HG03378 (cell line): ENCODE data around the gene ANO6.

Source experiments
- ATAC-seq: cut with Tn5 transposase; IDR thresholded peaks from one replicate; pipeline ENCODE4 v1.9.1; 2021; ENCODE audit warnings: mild to moderate bottlenecking, moderate library complexity; ENCODE audit not compliant: unreplicated experiment

Gene ANO6

DNA sequence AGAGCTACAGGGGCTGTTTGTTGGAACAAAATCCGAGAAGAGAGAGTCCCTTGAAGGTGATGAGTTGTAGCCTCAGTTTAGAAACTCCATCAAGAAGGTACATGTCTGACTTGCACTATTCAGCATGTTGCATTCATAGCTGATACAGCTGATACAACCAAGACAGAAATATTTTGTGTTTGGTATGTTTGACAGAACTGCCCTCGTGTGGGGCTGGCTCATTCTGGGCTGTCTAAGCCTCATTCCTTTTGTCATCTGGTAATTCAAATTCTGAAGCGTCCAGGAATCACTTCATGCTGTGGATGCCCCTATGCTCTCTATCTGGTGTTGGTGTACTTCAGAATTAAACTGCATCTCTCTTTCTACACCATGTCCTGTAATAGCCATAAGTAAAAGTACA is 126.3 kb downstream of the ANO6 start:
- ATAC-seq: no peak

DNA sequence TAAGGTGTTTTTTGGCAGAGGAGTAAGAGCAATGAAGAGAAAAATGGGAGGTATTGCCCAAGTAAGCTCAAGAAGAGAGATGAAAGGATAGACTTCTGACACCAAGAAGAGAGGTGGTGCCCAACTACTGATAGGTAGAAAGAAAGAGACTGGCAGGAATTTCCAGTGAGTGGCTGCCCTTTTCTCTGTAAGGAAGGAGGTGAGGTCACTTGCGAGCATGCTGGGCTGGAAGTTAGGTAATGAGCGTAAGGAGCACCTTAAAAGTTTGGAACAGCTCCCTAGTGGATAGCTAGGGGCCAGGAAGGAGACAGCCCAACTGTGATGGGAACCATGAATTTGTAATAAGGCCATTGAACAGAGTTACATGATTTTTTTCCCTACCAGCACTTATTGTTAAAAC is 127.0 kb downstream of the ANO6 start:
- no peak for ATAC-seq

DNA sequence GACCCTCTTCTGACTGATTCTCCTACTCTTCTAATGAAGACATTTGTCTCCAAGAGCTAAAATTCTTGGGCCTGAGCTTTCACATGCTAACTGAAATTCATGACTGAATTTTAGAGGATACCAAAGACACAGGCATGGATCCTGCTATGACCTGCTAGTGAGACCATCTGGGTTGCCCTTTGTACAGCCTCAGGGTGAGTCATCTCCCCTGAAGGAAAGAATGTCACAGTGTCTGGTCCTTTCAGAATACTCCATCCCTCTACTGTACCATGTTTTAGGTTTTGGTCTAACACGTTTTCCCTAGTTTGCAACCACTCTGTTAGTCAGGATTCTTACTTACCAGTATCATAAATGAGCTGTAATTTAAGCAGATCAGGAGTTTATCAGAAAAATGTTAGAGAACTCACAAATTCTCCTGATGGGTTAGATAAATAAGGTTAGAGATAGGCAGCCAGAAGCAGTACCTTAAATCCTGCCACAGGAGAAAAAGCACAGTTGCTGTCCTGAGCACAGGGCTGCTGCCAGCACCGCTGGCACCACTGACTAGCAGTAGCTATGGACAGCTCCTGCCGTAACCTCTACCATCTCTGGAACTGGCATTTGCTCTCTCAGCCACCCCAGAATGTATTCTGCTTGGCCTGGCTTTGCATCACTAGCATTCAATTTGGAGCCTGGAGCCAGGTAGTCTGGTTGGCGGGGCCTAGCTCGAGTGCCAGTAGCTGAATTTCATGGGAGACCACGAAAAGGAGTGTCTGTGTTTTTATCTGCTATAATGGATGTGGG is 127.6 kb downstream of the ANO6 start:
- no peak for ATAC-seq

DNA sequence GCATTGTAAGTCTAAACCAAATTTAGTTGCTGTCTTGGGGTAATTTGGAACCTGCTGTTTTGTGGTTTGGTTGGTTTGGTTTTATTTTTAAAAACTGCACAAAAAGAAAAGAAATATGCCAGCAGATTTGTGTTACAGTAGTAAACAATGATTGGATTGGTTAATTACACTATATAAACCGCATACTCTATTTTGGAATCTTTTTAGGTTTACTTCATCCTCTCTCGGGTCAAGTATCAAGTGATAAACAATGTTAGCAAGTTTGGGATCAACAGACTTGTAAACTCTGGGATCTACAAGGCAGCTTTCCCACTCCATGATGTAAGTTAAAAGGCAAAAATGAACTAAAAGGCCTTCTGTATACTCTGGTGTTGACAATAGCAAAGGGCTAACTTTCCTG is 132.4 kb downstream of the ANO6 start:
- no peak for ATAC-seq

DNA sequence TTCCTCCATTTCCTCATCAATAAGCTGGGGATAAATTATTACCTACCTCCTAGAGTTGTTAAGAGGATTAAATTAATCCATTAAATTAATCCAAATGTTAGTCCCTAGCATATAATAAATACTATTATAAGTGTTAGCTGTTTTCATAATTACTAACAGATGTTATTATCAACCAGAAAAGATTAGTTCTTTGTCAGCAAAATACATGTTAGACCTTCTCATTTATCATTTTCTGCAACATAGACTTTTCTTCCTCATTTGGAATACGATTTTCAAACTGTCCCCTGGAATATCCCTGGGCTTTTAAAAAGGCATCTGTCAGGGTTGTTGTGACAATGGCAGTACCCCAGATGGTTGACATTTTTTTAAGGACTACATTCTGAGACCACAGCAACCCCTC is 133.1 kb downstream of the ANO6 start:
- no peak for ATAC-seq

DNA sequence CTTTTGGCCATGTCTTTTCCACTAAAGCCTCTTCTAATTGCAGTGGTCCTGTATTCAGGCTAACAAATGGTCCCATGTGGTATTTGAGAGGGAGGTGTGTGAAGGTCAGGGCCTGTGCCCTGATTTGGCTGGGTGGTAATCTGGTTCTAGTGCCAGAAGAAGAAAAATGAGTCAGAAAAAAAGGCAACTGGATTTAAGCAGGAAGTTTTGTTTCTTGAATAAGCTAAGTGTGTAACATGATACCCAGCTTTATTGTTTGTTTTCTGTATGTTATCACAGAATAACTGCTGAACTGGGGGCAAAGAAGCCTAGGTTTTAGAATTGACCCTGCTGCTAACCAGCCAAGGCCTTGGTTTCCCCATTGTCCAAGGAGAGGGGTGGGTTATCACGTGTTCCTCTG is 134.0 kb downstream of the ANO6 start:
- ATAC-seq: no peak

DNA sequence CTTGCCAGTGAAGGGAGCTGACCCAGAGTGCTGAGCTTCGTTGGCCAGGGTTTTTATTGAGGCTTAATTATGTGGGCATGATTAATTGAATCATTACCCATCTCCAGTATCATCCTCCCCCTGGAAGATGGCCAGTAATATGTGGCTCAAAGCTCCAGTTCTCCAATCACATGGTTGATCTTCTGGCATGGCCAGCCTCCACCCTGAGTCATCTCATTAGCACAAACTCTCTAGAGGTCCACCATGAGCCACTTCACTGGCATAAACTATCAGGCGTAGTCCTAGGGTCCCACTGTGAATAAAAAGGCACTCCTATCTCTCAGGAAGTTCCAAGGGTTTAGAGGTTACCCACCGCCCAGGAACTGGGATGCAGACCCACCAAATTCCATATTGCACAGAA is 135.0 kb downstream of the ANO6 start:
- no peak for ATAC-seq

DNA sequence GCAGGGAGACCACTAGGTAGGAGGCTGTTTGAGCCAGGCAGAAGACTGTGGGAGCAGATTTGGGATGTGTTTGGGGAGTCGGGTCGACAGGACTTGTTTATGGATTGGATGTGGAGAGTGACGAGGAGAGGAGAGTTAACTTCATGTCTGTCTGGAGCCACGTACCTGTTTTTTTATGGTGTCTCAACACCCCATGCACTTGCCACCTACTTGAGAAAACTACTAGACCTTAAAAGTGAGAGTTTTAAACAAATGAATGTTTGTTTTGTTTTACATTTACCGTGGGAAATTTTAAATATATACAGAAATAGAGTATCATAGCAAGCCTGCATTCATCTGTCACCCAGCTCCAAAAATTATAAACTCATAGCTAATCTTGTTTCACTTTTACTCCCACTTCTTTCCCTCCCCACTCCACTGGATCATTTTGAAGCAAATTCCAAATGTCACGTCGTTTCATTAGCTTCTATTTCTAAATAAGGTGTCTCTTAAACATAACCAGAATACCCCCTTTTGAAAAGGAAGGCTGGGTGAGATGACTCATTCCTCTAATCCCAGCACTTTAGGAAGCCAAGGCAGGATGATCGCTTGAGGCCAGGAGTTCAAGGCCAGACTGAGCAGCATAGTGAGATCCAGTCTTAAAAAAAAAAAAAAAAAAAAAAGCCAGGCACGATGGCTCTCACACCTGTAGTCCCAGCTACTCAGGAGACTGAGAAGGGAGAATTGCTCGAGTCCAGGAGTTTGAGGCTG is 136.2 kb downstream of the ANO6 start:
- ATAC-seq: no peak

DNA sequence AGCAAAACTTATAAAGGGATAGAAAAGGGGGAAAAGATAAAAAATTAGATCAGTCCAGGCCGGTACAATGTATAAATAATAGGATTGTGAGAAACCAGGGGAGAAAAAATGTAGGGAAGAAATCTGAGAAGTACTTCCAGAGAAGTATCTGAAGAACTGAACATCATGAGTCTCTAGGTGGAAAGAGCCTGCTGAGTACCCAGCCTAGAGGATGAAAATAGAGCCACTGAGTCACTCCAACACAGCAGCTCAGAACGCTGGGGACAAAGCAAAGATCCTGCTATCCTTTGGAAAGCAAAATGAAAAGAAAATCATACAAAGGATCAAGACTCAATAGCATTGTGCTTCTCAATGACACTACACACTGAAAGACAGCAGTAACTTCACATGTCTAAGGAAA is 138.0 kb downstream of the ANO6 start:
- no peak for ATAC-seq

DNA sequence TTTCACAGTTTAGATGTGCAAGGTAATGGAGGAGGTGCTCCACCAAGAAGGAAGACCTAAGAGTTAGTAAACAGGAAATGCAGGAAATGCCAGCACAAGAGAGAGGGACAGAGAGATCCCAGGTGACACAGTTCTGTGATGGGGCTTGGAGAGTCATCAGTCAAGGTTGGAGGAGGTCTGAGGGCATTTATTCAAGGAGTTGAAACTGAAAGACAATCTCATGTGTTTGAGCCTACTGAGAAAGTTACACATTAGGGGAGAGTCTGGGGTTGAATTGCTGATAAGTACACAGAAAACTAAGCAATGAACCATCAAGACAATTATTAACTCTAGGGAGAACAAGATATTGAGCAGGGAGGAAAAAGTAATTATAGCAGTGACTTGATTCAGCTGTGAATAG is 138.5 kb downstream of the ANO6 start:
- peak; percentile 97 for ATAC-seq

DNA sequence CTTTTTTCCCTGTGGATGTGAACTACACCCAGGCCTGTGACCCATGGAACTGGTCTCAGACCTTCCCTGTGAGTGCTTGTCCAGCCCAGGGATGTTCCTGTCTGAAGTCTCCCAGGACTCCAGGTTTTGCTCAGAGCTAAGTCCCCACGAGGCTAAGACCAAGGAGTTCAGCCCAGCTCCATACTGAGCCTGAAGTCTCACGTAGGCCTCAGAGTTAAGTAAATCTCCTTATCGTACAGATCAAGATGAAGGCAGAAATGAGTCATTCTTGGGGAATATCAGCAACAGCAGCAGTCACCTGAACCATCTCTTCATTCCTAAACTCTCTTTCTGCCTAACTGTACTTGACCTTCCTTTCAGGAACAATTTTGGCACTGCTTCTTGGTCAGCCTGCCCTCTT is 139.8 kb downstream of the ANO6 start:
- no peak for ATAC-seq

DNA sequence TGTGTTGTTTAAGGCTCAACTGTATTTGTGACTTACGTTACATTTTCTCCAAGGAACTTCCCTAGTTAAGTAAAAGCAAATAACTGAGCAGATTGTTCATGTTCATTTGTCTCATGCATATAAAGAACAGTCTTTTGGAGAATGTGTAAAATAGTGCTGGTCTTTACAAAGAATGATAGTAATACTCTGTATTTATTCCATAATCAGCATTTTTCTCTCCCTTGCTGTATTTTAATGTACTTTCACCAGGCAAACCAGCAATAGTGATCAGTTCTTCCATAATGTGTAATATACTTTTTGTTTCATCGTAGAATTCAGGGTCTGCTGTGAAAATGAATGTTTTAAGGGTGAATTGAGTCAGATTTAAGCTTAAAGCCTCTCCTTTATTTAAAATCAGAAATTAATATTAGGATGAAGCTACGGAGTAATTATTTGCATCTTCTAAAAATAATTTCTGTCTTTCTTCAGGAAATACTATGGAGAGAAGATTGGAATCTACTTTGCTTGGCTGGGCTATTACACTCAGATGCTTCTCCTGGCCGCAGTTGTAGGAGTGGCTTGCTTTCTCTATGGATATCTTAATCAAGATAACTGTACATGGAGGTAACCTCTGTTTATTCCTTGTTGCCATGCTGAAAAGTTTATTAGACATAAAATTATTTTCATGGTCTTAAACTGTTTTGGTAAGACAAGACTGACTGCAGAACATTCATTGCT is 141.1 kb downstream of the ANO6 start:
- ATAC-seq: no peak

DNA sequence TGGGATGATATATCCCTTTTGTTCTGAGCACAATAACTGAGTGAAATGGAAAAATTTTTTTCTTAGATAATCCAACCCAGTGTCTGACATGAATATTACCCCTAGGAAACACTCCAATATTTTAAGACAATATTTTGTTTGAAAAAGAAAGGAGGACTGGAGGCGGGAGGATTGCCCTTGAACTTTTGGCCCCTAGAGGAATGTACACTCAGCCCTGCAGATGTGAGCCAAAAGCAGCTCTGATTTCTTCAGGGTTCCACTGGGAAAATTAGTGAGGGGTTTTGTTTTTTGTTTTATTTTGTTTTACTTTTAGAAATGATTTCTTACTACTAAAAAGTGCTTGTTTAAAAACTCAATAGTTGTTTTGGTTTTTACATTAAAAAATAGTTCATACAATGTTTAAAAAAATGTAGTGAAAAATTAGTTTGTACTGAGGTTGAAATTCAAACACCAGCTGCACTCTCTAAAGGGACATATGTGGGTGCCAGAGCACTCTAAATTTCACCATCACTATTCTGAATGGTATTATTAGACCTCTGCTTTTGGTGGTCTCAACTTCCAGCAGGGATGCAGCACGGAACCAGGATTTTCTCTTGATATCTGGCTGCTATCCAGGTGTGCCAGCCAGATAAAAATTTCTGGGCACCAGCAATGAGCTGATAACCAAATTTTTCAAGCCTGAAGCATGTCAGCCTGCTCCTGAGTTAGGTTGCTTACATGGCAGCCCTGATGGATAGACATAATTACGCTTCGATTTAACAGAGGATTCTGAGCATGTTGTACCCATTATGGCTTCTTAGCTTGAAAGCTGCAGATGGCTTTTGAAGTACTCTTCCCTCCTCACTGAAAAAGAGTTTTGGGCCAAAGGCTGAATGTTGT is 141.9 kb downstream of the ANO6 start:
- no peak for ATAC-seq

DNA sequence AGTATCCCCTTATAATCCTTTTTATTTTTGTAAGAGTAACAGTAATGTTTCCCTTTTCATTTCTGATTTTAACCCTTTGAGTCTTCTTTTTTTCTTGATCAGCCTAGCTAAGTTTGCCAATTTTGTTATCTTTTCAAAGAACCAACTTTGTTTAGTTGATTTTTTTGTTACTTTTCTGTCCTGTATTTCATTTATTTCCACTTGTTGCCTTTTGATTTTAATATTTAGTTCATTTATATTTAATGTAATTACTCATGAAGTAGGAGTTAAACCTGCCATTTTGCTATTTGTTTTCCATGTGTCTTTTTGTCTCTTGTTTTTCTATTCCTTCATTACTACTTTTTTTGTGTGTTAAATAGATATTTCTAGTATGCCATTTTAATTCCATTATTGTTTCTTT is 146.4 kb downstream of the ANO6 start:
- ATAC-seq: no peak

DNA sequence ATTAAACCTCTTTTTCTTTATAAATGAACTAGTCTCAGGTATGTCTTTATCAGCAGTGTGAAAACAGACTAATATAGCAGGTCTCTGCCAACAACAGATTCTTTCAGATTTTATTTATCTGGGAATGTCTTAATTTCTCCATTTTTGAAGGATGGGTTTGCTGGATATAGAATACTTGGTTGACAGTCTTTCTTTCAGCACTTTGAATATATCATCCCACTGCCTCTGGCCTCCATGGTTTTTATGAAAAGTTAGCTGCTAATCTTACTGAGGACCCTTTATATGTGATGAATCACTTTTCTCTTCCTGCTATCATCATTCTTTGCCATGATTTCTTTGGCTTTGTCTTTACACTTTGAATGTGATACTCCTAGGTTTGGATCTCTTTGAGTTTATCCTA is 148.0 kb downstream of the ANO6 start:
- ATAC-seq: no peak

DNA sequence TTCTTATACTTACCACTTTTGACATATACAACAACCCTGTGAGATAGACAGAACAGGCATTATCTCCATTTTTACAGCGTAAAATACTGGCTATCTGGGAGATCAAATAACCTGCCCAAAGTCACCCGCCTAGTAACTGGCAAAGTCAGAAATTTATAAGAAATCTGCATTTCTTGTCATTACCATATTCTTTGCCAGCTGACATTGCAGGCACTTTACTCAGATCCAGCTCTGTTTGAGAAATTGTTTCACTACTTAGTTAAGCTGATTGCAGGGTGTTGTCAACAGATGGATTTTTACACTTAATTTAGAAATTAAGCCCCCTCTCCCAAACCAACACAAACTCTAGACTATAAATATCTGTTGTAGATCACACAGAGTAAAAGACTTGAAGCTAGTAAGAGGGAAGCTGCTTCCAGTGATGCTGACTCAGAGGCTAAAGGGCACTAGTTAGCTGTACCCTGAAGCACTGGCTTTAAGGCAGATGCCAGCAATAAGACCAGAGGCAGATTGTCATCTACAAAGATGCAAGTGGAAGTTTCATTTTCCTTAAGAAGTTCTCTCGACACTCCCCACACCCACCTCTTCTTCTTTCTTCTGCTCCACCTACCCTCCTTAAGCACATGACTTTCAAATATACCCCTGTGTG is 153.1 kb downstream of the ANO6 start:
- no peak for ATAC-seq

DNA sequence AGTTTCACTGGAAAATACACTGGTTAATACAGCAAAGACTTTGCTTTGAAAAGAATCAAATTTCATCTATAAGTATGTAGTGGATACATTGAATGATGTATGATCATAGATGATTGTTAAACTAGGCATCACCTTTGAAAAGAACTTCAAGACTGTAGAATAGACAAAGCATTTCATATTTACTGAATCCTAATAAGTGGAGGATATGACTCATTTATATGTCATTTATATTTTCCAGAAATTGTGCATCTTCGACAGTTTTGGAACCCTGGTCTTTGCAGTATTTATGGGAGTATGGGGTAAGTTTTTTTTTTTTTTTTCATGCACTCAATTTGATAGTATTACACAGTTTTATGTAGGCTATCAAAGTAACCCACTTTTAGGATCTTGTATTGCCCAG is 161.9 kb downstream of the ANO6 start:
- no peak for ATAC-seq

DNA sequence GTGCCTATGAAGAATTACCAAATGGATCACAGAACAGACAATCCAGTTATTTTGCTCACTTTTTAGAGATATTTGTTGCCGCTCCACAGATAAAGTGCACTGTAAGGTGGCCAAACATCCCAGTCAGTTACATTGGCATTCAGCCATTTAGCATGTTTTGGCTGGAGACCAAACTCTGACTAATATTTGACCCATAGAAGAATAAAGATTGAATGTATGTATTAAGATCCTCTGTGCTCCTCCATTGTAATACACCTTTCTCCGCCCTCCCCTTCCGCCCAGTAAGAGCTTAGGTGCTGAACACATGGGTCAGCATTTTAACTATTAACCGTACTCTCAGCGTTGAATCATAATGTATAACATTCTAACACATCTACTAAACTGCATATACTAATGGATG is 163.4 kb downstream of the ANO6 start:
- no peak for ATAC-seq

DNA sequence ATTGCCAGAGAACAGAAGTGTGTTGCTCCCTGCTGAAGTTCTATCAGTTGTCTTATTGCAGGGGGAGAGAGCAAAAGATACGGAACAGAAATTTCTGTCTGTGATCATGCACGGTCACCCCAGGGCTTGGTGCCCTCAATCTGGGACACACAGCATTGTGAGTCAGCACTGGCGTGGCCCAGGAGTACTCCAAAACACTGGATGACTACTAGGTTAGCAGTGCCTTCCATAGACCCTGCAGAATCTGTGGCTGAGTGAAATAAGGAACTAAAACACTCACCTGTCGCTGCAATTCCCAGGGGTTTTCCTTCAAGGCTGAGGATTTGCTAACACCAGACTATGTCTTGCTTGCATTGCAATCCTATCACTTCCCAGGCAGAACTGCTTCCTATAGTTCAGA is 165.5 kb downstream of the ANO6 start:
- ATAC-seq: no peak

DNA sequence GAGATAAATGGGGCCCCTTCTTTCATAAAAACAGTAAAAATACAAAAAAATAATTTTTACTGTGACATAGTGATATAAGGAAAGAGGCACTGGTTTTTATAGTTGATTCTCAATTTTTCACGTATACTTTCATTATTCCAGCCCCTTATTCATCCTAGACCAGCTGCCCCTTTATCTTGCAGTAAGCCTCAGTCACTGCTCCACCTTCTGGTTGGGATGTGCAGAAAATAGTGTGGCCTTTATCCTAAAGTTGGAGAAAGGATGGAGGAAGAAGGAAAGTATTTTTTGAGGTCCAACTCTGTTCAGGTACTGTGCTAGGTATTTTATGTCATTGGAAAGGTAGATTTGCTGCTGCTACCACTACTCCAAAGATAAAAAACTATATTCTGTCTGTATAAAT is 172.7 kb downstream of the ANO6 start:
- no peak for ATAC-seq

DNA sequence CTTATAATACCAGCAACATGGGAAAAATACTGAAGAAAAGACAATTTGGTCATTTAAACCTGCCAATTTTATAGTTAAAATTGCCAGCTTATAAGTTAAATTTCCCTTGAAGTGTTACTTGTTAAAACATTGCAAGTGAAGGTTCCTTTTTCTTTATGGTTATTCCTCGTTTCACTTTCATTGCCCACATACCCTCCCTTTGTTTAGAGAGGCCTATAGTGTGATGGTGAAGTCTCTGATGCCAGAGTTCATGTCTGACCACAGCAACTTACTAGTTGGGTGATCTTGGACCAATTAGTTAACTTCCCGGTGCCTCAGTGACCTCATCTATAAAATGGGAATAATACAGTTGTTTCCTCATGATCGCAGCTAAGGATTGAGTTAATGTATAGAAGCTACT is 173.5 kb downstream of the ANO6 start:
- no peak for ATAC-seq
